WTC11 (cell line): ENCODE data around the gene SERPIND1.

Experiments
- CTCF ChIP-seq: fragments of 200-600 bp; IDR thresholded peaks from 2 replicates; pipeline ENCODE4 v1.8.0; 2022; ENCODE audit warnings: antibody characterized with exemption
- FOXJ3 ChIP-seq: sonication (generic); formaldehyde crosslinking; IDR thresholded peaks from 2 replicates; pipeline ENCODE4 v1.9.0; 2021; ENCODE audit warnings: missing genetic modification reagents, mild to moderate bottlenecking, borderline replicate concordance
- MAX ChIP-seq: sonication (generic); formaldehyde crosslinking; IDR thresholded peaks from 2 replicates; pipeline ENCODE4 v1.8.0; 2022; ENCODE audit warnings: mild to moderate bottlenecking, missing genetic modification reagents
- ZNF232 ChIP-seq: sonication (generic); formaldehyde crosslinking; IDR thresholded peaks from 2 replicates; pipeline ENCODE4 v1.8.0; 2022; ENCODE audit warnings: mild to moderate bottlenecking, missing genetic modification reagents

GRCh38 chr22:20798974-20799373 lies 25.1 kb downstream of the SERPIND1 start:
- TF ChIP-seq CTCF (no peak), ZNF232 (CRISPR knock-in tag) (no peak), MAX (CRISPR knock-in tag) (no peak), FOXJ3 (CRISPR knock-in tag) (no peak)
